Astrocyte (in vitro differentiated cells and primary cell): Measurements from ENCODE around the gene PDS5A. TPM values are rescaled to one million over a fixed set of nuclear protein-coding genes. Genes with fewer than 3 reads are reported as not detected.

Experiments
- DNase-seq: peaks from one replicate; pipeline ENCODE4 v3.0.0-alpha.2; 2010; ENCODE audit warnings: low read depth
- FAIRE-seq: peaks from 2 replicates; lab custom pipeline; 2011; peaks lifted over from hg19 to GRCh38; lab: Jason Lieb, UNC
- H2AFZ ChIP-seq: 2 replicates; pipeline ENCODE4 v1.6.0; 2012; ENCODE audit warnings: low read depth, low read length, inconsistent platforms
- H3K27ac ChIP-seq: 2 replicates; pipeline ENCODE4 v1.5.1; 2011; ENCODE audit warnings: low read depth, low read length, inconsistent platforms
- H3K27me3 ChIP-seq: 2 replicates; pipeline ENCODE4 v1.6.0; 2011; ENCODE audit warnings: low read length, inconsistent platforms; ENCODE audit not compliant: insufficient read depth
- H3K36me3 ChIP-seq: 2 replicates; pipeline ENCODE4 v1.5.1; 2011; ENCODE audit warnings: low read length, inconsistent platforms; ENCODE audit not compliant: insufficient read depth
- H3K4me1 ChIP-seq: 2 replicates; pipeline ENCODE4 v1.5.1; 2011; ENCODE audit warnings: low read length, inconsistent platforms; ENCODE audit not compliant: insufficient read depth
- H3K4me2 ChIP-seq: 2 replicates; pipeline ENCODE4 v1.6.0; 2012; ENCODE audit warnings: low read length, inconsistent platforms
- H3K4me3 ChIP-seq: 2 replicates; pipeline ENCODE4 v1.5.1; 2011; ENCODE audit warnings: low read depth, mild to moderate bottlenecking, low read length, inconsistent platforms; ENCODE audit not compliant: insufficient read depth
- H3K79me2 ChIP-seq: 2 replicates; pipeline ENCODE4 v1.6.0; 2012; ENCODE audit warnings: mild to moderate bottlenecking, low read length, inconsistent platforms; ENCODE audit not compliant: insufficient read depth
- H3K9ac ChIP-seq: 2 replicates; pipeline ENCODE4 v1.6.0; 2012; ENCODE audit warnings: mild to moderate bottlenecking, low read length, inconsistent platforms
- H3K9me3 ChIP-seq: 2 replicates; pipeline ENCODE4 v1.5.1; 2012; ENCODE audit warnings: low read depth, mild to moderate bottlenecking, low read length, inconsistent platforms; ENCODE audit not compliant: insufficient read depth
- H4K20me1 ChIP-seq: 2 replicates; pipeline ENCODE4 v1.6.0; 2012; ENCODE audit warnings: low read length, inconsistent platforms; ENCODE audit not compliant: insufficient read depth
- H3K27ac Mint-ChIP-seq: one replicate; pipeline ENCODE4 v1.8.0; 2021; ENCODE audit warnings: mild to moderate bottlenecking, mixed read lengths; ENCODE audit not compliant: unreplicated experiment
- H3K27me3 Mint-ChIP-seq: one replicate; pipeline ENCODE4 v1.8.0; 2021; ENCODE audit warnings: low read depth, mixed read lengths; ENCODE audit not compliant: unreplicated experiment
- H3K36me3 Mint-ChIP-seq: one replicate; pipeline ENCODE4 v1.8.0; 2021; ENCODE audit warnings: low read depth, mixed read lengths; ENCODE audit not compliant: unreplicated experiment
- H3K4me1 Mint-ChIP-seq: one replicate; pipeline ENCODE4 v1.8.0; 2021; ENCODE audit warnings: low read depth, mixed read lengths; ENCODE audit not compliant: unreplicated experiment
- H3K4me3 Mint-ChIP-seq: one replicate; pipeline ENCODE4 v1.8.0; 2021; ENCODE audit warnings: mild to moderate bottlenecking, moderate library complexity, mixed read lengths; ENCODE audit not compliant: unreplicated experiment
- H3K9me3 Mint-ChIP-seq: one replicate; pipeline ENCODE4 v1.8.0; 2021; ENCODE audit warnings: mild to moderate bottlenecking, mixed read lengths; ENCODE audit not compliant: unreplicated experiment
- CTCF ChIP-seq: IDR thresholded peaks from 2 replicates; pipeline ENCODE4 v1.5.1; 2011; ENCODE audit warnings: low read depth, mild to moderate bottlenecking, inconsistent platforms, low read length, moderate library complexity; ENCODE audit not compliant: insufficient read depth
- EZH2 ChIP-seq: IDR thresholded peaks from 2 replicates; pipeline ENCODE4 v1.6.1; 2012; ENCODE audit warnings: mild to moderate bottlenecking, low read length, inconsistent platforms; ENCODE audit not compliant: insufficient read depth
- total RNA-seq: library from RNA; stranded (reverse); gene quantifications from 2 replicates; pipeline ENCODE4 v1.2.1, GENCODE V29; 2021

PDS5A gene
- total RNA-seq, 1 donor from 2014 or later, result 55.9 TPM

GRCh38 chr4:39823191-39823590, 154.5 kb downstream of the PDS5A start:
- DNase-seq (peak; percentile 24), FAIRE-seq (no peak)
- H3K27ac ChIP-seq, result no peak overlapping the region
- no peaks in the 10 kb centered on the region for H3K9me3 Mint-ChIP-seq
- H2AFZ ChIP-seq, result no peak overlapping the region
- H3K27me3 ChIP-seq, result no peaks in the 10 kb centered on the region
- H3K4me1 ChIP-seq, result peaks cover 9% of the 10 kb centered on the region
- H3K4me3 ChIP-seq, result no peak overlapping the region
- H3K4me1 Mint-ChIP-seq, result peaks cover 29% of the 10 kb centered on the region
- no peak overlapping the region for H3K27ac Mint-ChIP-seq
- H3K36me3 Mint-ChIP-seq, result peaks cover 7% of the 10 kb centered on the region
- no peaks in the 10 kb centered on the region for H3K79me2 ChIP-seq
- no peak overlapping the region for H3K9ac ChIP-seq
- H4K20me1 ChIP-seq, result no peaks in the 10 kb centered on the region
- no peaks in the 10 kb centered on the region for H3K9me3 ChIP-seq
- no peak overlapping the region for H3K4me2 ChIP-seq
- TF ChIP-seq EZH2, result no peak
- no peak for TF ChIP-seq CTCF
- peaks cover 7% of the 10 kb centered on the region for H3K36me3 ChIP-seq
- H3K4me3 Mint-ChIP-seq, result no peak overlapping the region
- no peaks in the 10 kb centered on the region for H3K27me3 Mint-ChIP-seq

DNA sequence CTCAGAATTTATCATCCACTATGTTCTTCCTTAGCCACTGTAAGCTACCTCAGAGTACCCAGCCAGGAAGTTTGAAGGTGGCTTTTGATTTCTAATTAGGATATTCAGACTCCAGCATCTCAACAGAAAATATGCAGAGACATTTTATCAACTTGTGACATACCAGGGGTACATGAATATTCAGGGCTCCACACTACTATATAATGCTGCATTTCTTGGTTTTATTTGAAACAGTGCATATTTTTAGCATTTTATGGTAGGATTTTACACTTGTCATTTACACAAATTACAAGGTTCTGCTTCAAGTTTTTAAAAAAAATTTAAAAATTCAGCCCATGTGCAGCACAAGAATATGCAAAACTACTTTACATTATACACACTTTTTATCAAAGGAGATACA, 155.0 kb downstream of the PDS5A start:
- Histone ChIP-seq H3K9me3 (no peaks in the 10 kb centered on the region), H3K36me3 (peaks cover 6% of the 10 kb centered on the region), H4K20me1 (no peaks in the 10 kb centered on the region), H3K27me3 (no peaks in the 10 kb centered on the region), H3K9ac (no peak overlapping the region), H2AFZ (no peak overlapping the region), H3K4me2 (no peak overlapping the region), H3K27ac (no peak overlapping the region), H3K4me3 (no peak overlapping the region), H3K79me2 (no peaks in the 10 kb centered on the region), H3K4me1 (peaks cover 9% of the 10 kb centered on the region)
- H3K27ac Mint-ChIP-seq, result peak overlapping the region; percentile 26
- no peak for TF ChIP-seq CTCF
- TF ChIP-seq EZH2, result no peak
- DNase-seq (no peak), FAIRE-seq (no peak)
- peaks cover 29% of the 10 kb centered on the region for H3K4me1 Mint-ChIP-seq
- H3K9me3 Mint-ChIP-seq, result no peaks in the 10 kb centered on the region
- H3K4me3 Mint-ChIP-seq, result no peak overlapping the region
- H3K27me3 Mint-ChIP-seq, result no peaks in the 10 kb centered on the region
- H3K36me3 Mint-ChIP-seq, result peaks cover 7% of the 10 kb centered on the region

- Histone ChIP-seq H3K79me2 (no peaks in the 10 kb centered on the region), H3K9ac (no peak overlapping the region), H3K4me3 (no peak overlapping the region), H3K27ac (no peak overlapping the region), H3K4me2 (no peak overlapping the region), H3K27me3 (no peaks in the 10 kb centered on the region), H3K9me3 (no peaks in the 10 kb centered on the region), H3K4me1 (peaks cover 9% of the 10 kb centered on the region), H2AFZ (no peak overlapping the region), H4K20me1 (no peaks in the 10 kb centered on the region), H3K36me3 (peaks cover 6% of the 10 kb centered on the region)
- no peaks in the 10 kb centered on the region for H3K27me3 Mint-ChIP-seq
- H3K9me3 Mint-ChIP-seq, result no peaks in the 10 kb centered on the region
- no peak for TF ChIP-seq EZH2
- DNase-seq (no peak), FAIRE-seq (no peak)
- H3K27ac Mint-ChIP-seq, result no peak overlapping the region
- H3K4me3 Mint-ChIP-seq, result no peak overlapping the region
- H3K36me3 Mint-ChIP-seq, result peaks cover 7% of the 10 kb centered on the region
- peaks cover 29% of the 10 kb centered on the region for H3K4me1 Mint-ChIP-seq
Observed at GRCh38 chr4:39821951-39822350, 155.8 kb downstream of the PDS5A start.
